ENCODE results near the gene GARNL3.

- no peak for TF ChIP-seq POLR2A (IDR thresholded peaks at IDR 0.05)
- TF ChIP-seq CTCF (IDR thresholded peaks at IDR 0.05) = no peak
Measured at GRCh38 chr9:127336506-127337352, 72.2 kb downstream of the GARNL3 start.

All from heart left ventricle (tissue), 13 donors.